ENCODE data around the gene SLC23A3. TPM values are rescaled to one million over a fixed set of nuclear protein-coding genes. Genes with fewer than 3 reads are reported as not detected.
A peak's percentile ranks its signal among the peaks of the same experiment; 100 is the strongest.

The SLC23A3 gene
- total RNA-seq = 1 to 10 TPM in 2 of 10 donors, under 1 TPM in 8; 0.30 to 2.1 (median 0.47) TPM
- 1 to 10 TPM in 1 of 2 donors, under 1 TPM in 1; 0.28 to 1.8 TPM for polyA plus RNA-seq
- long read RNA-seq, donor 1 = 0 reads
- long read RNA-seq, donor 2, partial matches to known transcripts = 0 of 1 reads
- long read RNA-seq, donor 2, other reads (novel, unspliced or antisense) = 1 of 1 reads
- long read RNA-seq, donor 3 = 0 reads

DNA sequence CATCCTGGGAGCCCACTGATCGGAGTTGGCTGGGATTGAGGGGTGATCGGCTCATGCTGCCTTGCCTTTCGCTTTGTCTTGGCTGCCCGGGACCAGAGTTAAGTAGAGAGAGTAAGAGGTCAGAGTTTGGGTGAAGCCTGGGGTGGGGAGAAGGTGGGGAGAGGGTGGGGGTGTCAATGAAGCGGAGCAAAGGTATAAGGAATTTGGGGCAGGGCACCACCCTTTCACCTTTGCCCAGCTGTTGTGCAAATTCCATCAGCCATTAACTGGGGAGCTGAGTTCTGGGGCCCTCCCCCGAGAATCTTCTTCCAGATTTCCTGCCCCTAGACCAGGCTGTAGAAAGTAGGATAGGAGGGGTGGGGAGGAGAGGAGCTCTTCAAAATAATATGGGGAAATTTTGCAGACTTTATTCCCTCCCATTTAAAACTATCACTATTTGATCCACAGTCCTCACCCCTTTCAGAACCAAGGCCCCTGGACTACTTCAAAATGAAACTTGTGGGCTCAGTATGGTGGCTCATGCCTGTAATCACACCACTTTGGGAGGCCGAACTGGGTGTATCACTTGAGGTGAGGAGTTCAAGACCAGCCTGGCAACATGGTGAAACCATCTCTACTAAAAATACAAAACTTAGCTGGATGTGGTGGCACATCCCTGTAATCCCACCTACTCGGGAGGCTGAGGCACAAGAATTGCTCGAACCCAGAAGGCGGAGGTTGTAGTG lies at the start of gene SLC23A3:
Gene SLC23A3 (minus strand): TSS at position 100 of the 725 bp plus-strand sequence. CDS start 45 bp downstream, at position 55.
- no peak for TF ChIP-seq CTCF (IDR thresholded peaks at IDR 0.05)
- Histone ChIP-seq H3K4me1 (peaks cover 0 to 26% (median 13%) of the 10 kb centered on the region in 9 donors), H3K27ac (peak within 1 kb of the TSS in 4 of 10 donors; percentile 49 to 72 (median 56)), H3K27me3 (no peaks in the 10 kb centered on the region), H3K9me3 (no peaks in the 10 kb centered on the region), H3K4me3 (no peak within 1 kb of the TSS), H3K36me3 (peaks cover 0 to 37% (median 24%) of the 10 kb centered on the region in 9 donors)
- intact Hi-C loops (cut with DNase I) = loop anchor here in 4 of 10 donors (5.0 to 10.0 kb wide), 3 partner anchors 37 to 215 kb away; partner anchors contain the start of genes DNPEP (in 3 of the 4) and ZFAND2B (in 1 of the 4)
- 93 to 98% methylated on average over 10 of the region's 10 CpGs for WGBS, 2 donors
- DNase-seq (no peak), ATAC-seq (no peak)

- peaks cover 12 to 40% (median 34%) of the 10 kb centered on the region in 9 donors for H3K4me1 ChIP-seq
- ATAC-seq (peak; percentile 90 to 93 (median 92)), DNase-seq (peak; percentile 97 to 98)
- H3K27ac ChIP-seq = peak within 1 kb of the TSS; percentile 72 to 95 (median 90)
- peaks cover 2 to 72% (median 43%) of the 10 kb centered on the region in 9 donors for H3K36me3 ChIP-seq
- no peaks in the 10 kb centered on the region for H3K9me3 ChIP-seq
- 4 to 5% methylated on average over 67 to 71 of the region's 71 CpGs for WGBS, 2 donors
- peak within 1 kb of the TSS; percentile 30 to 75 (median 64) for H3K4me3 ChIP-seq
- intact Hi-C loops (cut with DNase I) = loop anchor here in 5 of 10 donors (1.0 to 5.0 kb wide), 5 partner anchors 13 to 62 kb away; partner anchors contain the start of genes CNPPD1 (in 3 of the 5), RETREG2 (in 2 of the 5), NHEJ1 (in 1 of the 5) and ZFAND2B (in 1 of the 5)
- no peaks in the 10 kb centered on the region for H3K27me3 ChIP-seq
- TF ChIP-seq CTCF (IDR thresholded peaks at IDR 0.05) = no peak
Measured at GRCh38 chr2:219218732-219219701, 49.2 kb upstream of the SLC23A3 start, which contains the start of gene ABCB6. ABCB6 (minus strand) TSS chr2:219218958; CDS start chr2:219218673, 285 bp downstream.

DNA sequence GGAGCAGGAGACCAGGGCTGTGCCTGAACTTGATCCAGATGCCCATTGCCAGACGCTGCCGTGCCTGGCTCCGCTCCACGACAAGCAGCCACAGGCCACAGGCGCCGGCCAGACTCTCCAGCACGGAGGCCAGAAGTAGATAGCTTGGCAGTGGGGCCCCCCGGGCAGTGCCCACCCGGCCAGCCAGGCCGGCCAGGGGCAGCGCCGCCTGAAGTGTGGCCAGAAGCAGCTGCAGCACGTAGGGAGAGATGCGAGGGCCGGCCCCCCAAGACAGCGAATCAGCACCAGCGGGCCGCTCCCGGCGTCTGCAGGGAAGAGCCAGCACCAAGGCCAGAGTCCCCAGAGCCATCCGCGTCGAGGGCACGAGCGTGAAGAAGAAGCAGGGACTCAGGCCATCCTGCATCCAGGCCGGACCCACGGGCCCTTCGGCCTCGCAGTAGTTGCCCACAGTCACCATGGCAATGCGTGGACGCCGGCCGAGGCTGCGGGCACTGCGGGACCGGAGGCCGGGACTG lies 48.4 kb upstream of the SLC23A3 start:
- DNase-seq (peak; percentile 56 to 66), ATAC-seq (peak; percentile 47 to 78 (median 59))
- Histone ChIP-seq H3K4me3 (peak overlapping the region; percentile 30 to 75 (median 64)), H3K4me1 (peaks cover 12 to 40% (median 34%) of the 10 kb centered on the region in 9 donors), H3K9me3 (no peaks in the 10 kb centered on the region), H3K36me3 (peaks cover 0 to 72% (median 41%) of the 10 kb centered on the region in 9 donors), H3K27me3 (no peaks in the 10 kb centered on the region), H3K27ac (peak overlapping the region; percentile 72 to 95 (median 90))
- intact Hi-C loops (cut with DNase I) = loop anchor here in 5 of 10 donors (1.0 to 5.0 kb wide), 5 partner anchors 12 to 63 kb away; partner anchors contain the start of genes CNPPD1 (in 3 of the 5), RETREG2 (in 2 of the 5), NHEJ1 (in 1 of the 5) and ZFAND2B (in 1 of the 5)
- TF ChIP-seq CTCF (IDR thresholded peaks at IDR 0.05) = no peak
- WGBS, 2 donors = 0 to 1% methylated on average over 36 to 37 of the region's 37 CpGs
